Liver (tissue), 9 donors: ENCODE results near the gene HOXB5. TPM values are rescaled to one million over a fixed set of nuclear protein-coding genes. Genes with fewer than 3 reads are reported as not detected.
A peak's percentile ranks its signal among the peaks of the same experiment; 100 is the strongest.

Experiments used
- DNase-seq: peaks from one replicate; pipeline ENCODE4 v3.0.0-alpha.2; 2017; ENCODE audit warnings: low spot score
- H3K27ac ChIP-seq, 2 donors: one replicate each; pipeline ENCODE4 v1.7.0; 2013; ENCODE audit warnings: inconsistent platforms in 2 of 2, low read length in 2 of 2, control low read depth in 1 of 2, low read depth in 1 of 2, mild to moderate bottlenecking in 1 of 2
- H3K27me3 ChIP-seq, 4 donors: one replicate each; pipeline versions ENCODE4 v1.6.1 to v1.7.0; 2013; ENCODE audit warnings: low read length in 3 of 4, inconsistent platforms in 1 of 4, mild to moderate bottlenecking in 1 of 4, moderate library complexity in 1 of 4; ENCODE audit not compliant: control insufficient read depth in 4 of 4, insufficient read depth in 4 of 4
- H3K36me3 ChIP-seq, 4 donors: one replicate each; pipeline versions ENCODE4 v1.6.1 to v1.7.0; 2013; ENCODE audit warnings: low read length in 3 of 4, mild to moderate bottlenecking in 3 of 4, low read depth in 1 of 4, moderate library complexity in 1 of 4; ENCODE audit not compliant: control insufficient read depth in 4 of 4, insufficient read depth in 3 of 4
- H3K4me1 ChIP-seq, 4 donors: one replicate each; pipeline versions ENCODE4 v1.6.1 to v1.7.0; 2013; ENCODE audit warnings: low read length in 3 of 4, mild to moderate bottlenecking in 3 of 4, moderate library complexity in 1 of 4; ENCODE audit not compliant: control insufficient read depth in 4 of 4, insufficient read depth in 4 of 4
- H3K4me3 ChIP-seq, 3 donors: one replicate each; pipeline versions ENCODE4 v1.6.1 to v1.7.0; 2013; ENCODE audit warnings: low read length in 3 of 3, control low read depth in 1 of 3, low read depth in 1 of 3, mild to moderate bottlenecking in 1 of 3
- H3K9ac ChIP-seq, 2 donors: one replicate each; pipeline ENCODE4 v1.7.0; 2013; ENCODE audit warnings: low read length in 2 of 2, mild to moderate bottlenecking in 2 of 2, moderate library complexity in 2 of 2, control low read depth in 1 of 2, low read depth in 1 of 2
- H3K9me3 ChIP-seq, 4 donors: one replicate each; pipeline versions ENCODE4 v1.6.1 to v1.7.0; 2013; ENCODE audit warnings: low read length in 3 of 4; ENCODE audit not compliant: control insufficient read depth in 4 of 4
- EGR1 ChIP-seq, 2 donors: IDR thresholded peaks; 2 replicates each; pipeline ENCODE4 v1.6.1; 2016 to 2018; ENCODE audit warnings: antibody characterized with exemption in 2 of 2, low read depth in 2 of 2
- FOXA1 ChIP-seq: IDR thresholded peaks from 2 replicates; pipeline ENCODE4 v1.6.1; 2016; ENCODE audit warnings: antibody characterized with exemption
- FOXA2 ChIP-seq: IDR thresholded peaks from 2 replicates; pipeline ENCODE4 v1.6.1; 2016; ENCODE audit warnings: antibody characterized with exemption
- GABPA ChIP-seq, 2 donors: IDR thresholded peaks in 1 of 2; conservative IDR thresholded peaks in 1 of 2; 2 replicates each; pipeline ENCODE4 v1.6.1; 2016; ENCODE audit warnings: antibody characterized with exemption in 2 of 2, mild to moderate bottlenecking in 1 of 2, moderate library complexity in 1 of 2
- HNF4A ChIP-seq, 2 donors: conservative IDR thresholded peaks; 2 replicates each; pipeline ENCODE4 v1.6.1; 2016; ENCODE audit warnings: antibody characterized with exemption in 2 of 2, mild to moderate bottlenecking in 2 of 2
- HNF4G ChIP-seq: IDR thresholded peaks from 2 replicates; pipeline ENCODE4 v1.6.1; 2016; ENCODE audit warnings: antibody characterized with exemption
- JUND ChIP-seq, 2 donors: IDR thresholded peaks; 2 replicates each; pipeline ENCODE4 v1.6.1; 2016; ENCODE audit warnings: antibody characterized with exemption in 2 of 2
- NR2F2 ChIP-seq: IDR thresholded peaks from 2 replicates; pipeline ENCODE4 v1.6.1; 2016; ENCODE audit warnings: antibody characterized with exemption
- RAD21 ChIP-seq, 2 donors: IDR thresholded peaks; 2 replicates each; pipeline ENCODE4 v1.6.1; 2016; ENCODE audit warnings: antibody characterized with exemption in 2 of 2, mild to moderate bottlenecking in 2 of 2
- RXRA ChIP-seq, 2 donors: IDR thresholded peaks; 2 replicates each; pipeline ENCODE4 v1.6.1; 2017 to 2018; ENCODE audit warnings: antibody characterized with exemption in 2 of 2, mild to moderate bottlenecking in 1 of 2
- SP1 ChIP-seq: IDR thresholded peaks from 2 replicates; pipeline ENCODE4 v1.6.1; 2018; ENCODE audit warnings: antibody characterized with exemption, mild to moderate bottlenecking
- TAF1 ChIP-seq: conservative IDR thresholded peaks from 2 replicates; pipeline ENCODE4 v1.6.1; 2016; ENCODE audit warnings: antibody characterized with exemption, mild to moderate bottlenecking
- YY1 ChIP-seq: IDR thresholded peaks from 2 replicates; pipeline ENCODE4 v1.6.1; 2016; ENCODE audit warnings: antibody characterized with exemption, mild to moderate bottlenecking
- WGBS: extraction: QIAGEN DNeasy Blood & Tissue Kit; methylation state at CpG from one replicate; pipeline ENCODE4 v1.1.7; 2013; 5-methylcytosine and 5-hydroxymethylcytosine counted together
- polyA plus RNA-seq, 2 donors: library from polyadenylated mRNA; stranded (reverse) in 1 of 2; unstranded in 1 of 2; fragments of 200-250 nt in 1 of 2; fragments of >200 nt in 1 of 2; fragmentation: Nextera tagmentation in 1 of 2; extraction: Ambion mirVana in 1 of 2; gene quantifications; one replicate each; pipeline versions ENCODE4 v1.2.1 to v1.2.3, GENCODE V29; 2013 to 2015
- total RNA-seq, 2 donors: library from RNA; depleted of rRNA; stranded (reverse); fragments of >200 nt; gene quantifications; one replicate each; pipeline ENCODE4 v1.2.3, GENCODE V29; 2014
- TF ChIP-seq, protein P1 (sequence below): IDR thresholded peaks from 2 replicates; pipeline ENCODE4 v1.6.1; 2016; ENCODE audit warnings: antibody characterized with exemption
- TF ChIP-seq, protein P2 (sequence below): IDR thresholded peaks from 2 replicates; pipeline ENCODE4 v1.6.1; 2016; ENCODE audit warnings: antibody characterized with exemption, mild to moderate bottlenecking
- TF ChIP-seq, protein P3 (sequence below): fragments of 150-350 bp; IDR thresholded peaks from 2 replicates; pipeline ENCODE4 v1.5.1; 2017; ENCODE audit warnings: improper control_type of control experiment, low read depth, low read length; ENCODE audit not compliant: missing input control
- TF ChIP-seq, protein P4 (sequence below): IDR thresholded peaks from 2 replicates; pipeline ENCODE4 v1.6.1; 2016; ENCODE audit warnings: antibody characterized with exemption
- TF ChIP-seq, protein P5 (sequence below): IDR thresholded peaks from 2 replicates; pipeline ENCODE4 v1.6.1; 2016; ENCODE audit warnings: antibody characterized with exemption
- donor health status: healthy.
- donor health status: healthy.
- donor health status: healthy.
- donor health status: healthy.
- donor health status: healthy.

The HOXB5 gene
- total and polyA plus RNA-seq, 4 donors, result 0.08 to 0.38 (median 0.36) TPM; not detected in 1

DNA sequence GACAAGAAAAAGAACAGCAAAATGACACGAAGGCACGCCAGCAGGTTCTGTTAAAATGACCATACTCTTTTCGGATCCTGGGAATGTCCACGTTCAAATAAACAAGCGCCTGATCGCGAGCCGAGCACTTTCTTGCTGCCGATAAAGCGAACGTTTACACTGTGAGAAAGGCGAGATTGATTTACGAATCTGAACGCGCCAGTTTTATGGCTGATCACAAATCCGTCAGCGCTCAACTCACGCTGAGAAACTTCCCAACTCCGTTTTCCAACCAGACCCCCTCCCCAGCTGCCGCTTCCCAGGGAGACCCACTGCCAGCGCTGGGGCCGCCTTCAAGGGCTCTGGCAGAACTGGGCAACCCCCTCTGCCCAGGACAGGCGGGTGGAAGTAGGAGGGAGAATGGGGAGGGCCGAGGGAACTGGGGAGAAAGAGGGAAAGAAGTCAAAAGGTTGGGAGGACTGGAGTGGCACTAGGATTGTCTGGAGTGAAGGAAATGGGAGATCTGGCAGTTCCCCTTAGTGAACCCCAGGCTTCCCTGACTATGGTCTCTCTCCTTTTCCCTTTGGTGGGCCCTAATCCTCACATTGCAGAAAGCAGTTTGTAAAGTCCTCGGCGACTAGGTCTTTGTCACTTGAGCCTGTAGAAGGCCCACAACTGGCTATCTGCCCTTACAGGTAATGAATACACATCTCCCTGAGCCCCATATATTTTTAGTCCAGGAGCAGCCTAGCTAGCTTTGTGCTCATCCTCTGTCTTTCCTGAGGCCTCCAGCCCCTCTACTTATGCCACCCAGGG lies 22.4 kb downstream of the HOXB5 start:
- TF ChIP-seq FOXA1 (no peak), JUND (IDR thresholded peaks at IDR 0.05) (no peak), YY1 (no peak), EGR1 (IDR thresholded peaks at IDR 0.05; ENCODE audit: low read depth in 2 of 2) (no peak), HNF4G (no peak), RXRA (IDR thresholded peaks at IDR 0.05) (no peak), FOXA2 (no peak), RAD21 (IDR thresholded peaks at IDR 0.05) (no peak), SP1 (no peak), GABPA (IDR thresholded peaks at IDR 0.05 in 1 of 2, conservative IDR thresholded peaks at IDR 0.05 in 1 of 2) (no peak), TAF1 (no peak), NR2F2 (no peak), HNF4A (conservative IDR thresholded peaks at IDR 0.05) (no peak)
- TF ChIP-seq, protein P1, sequence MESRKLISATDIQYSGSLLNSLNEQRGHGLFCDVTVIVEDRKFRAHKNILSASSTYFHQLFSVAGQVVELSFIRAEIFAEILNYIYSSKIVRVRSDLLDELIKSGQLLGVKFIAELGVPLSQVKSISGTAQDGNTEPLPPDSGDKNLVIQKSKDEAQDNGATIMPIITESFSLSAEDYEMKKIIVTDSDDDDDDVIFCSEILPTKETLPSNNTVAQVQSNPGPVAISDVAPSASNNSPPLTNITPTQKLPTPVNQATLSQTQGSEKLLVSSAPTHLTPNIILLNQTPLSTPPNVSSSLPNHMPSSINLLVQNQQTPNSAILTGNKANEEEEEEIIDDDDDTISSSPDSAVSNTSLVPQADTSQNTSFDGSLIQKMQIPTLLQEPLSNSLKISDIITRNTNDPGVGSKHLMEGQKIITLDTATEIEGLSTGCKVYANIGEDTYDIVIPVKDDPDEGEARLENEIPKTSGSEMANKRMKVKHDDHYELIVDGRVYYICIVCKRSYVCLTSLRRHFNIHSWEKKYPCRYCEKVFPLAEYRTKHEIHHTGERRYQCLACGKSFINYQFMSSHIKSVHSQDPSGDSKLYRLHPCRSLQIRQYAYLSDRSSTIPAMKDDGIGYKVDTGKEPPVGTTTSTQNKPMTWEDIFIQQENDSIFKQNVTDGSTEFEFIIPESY, result no peak
- TF ChIP-seq, protein P2, sequence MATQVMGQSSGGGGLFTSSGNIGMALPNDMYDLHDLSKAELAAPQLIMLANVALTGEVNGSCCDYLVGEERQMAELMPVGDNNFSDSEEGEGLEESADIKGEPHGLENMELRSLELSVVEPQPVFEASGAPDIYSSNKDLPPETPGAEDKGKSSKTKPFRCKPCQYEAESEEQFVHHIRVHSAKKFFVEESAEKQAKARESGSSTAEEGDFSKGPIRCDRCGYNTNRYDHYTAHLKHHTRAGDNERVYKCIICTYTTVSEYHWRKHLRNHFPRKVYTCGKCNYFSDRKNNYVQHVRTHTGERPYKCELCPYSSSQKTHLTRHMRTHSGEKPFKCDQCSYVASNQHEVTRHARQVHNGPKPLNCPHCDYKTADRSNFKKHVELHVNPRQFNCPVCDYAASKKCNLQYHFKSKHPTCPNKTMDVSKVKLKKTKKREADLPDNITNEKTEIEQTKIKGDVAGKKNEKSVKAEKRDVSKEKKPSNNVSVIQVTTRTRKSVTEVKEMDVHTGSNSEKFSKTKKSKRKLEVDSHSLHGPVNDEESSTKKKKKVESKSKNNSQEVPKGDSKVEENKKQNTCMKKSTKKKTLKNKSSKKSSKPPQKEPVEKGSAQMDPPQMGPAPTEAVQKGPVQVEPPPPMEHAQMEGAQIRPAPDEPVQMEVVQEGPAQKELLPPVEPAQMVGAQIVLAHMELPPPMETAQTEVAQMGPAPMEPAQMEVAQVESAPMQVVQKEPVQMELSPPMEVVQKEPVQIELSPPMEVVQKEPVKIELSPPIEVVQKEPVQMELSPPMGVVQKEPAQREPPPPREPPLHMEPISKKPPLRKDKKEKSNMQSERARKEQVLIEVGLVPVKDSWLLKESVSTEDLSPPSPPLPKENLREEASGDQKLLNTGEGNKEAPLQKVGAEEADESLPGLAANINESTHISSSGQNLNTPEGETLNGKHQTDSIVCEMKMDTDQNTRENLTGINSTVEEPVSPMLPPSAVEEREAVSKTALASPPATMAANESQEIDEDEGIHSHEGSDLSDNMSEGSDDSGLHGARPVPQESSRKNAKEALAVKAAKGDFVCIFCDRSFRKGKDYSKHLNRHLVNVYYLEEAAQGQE, result no peak
- TF ChIP-seq, protein P3, sequence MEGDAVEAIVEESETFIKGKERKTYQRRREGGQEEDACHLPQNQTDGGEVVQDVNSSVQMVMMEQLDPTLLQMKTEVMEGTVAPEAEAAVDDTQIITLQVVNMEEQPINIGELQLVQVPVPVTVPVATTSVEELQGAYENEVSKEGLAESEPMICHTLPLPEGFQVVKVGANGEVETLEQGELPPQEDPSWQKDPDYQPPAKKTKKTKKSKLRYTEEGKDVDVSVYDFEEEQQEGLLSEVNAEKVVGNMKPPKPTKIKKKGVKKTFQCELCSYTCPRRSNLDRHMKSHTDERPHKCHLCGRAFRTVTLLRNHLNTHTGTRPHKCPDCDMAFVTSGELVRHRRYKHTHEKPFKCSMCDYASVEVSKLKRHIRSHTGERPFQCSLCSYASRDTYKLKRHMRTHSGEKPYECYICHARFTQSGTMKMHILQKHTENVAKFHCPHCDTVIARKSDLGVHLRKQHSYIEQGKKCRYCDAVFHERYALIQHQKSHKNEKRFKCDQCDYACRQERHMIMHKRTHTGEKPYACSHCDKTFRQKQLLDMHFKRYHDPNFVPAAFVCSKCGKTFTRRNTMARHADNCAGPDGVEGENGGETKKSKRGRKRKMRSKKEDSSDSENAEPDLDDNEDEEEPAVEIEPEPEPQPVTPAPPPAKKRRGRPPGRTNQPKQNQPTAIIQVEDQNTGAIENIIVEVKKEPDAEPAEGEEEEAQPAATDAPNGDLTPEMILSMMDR, result no peak
- TF ChIP-seq, protein P4, sequence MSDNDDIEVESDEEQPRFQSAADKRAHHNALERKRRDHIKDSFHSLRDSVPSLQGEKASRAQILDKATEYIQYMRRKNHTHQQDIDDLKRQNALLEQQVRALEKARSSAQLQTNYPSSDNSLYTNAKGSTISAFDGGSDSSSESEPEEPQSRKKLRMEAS, result no peak
- TF ChIP-seq, protein P5, sequence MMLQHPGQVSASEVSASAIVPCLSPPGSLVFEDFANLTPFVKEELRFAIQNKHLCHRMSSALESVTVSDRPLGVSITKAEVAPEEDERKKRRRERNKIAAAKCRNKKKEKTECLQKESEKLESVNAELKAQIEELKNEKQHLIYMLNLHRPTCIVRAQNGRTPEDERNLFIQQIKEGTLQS, result no peak
- peaks cover 0 to 3% (median 0%) of the 10 kb centered on the region in 4 donors for H3K4me1 ChIP-seq
- peaks cover 0 to 32% (median 11%) of the 10 kb centered on the region in 4 donors for H3K27me3 ChIP-seq
- peak overlapping the region; percentile 15 to 54 for H3K27ac ChIP-seq
- 23% methylated on average over 26 of the region's 26 CpGs for WGBS
- H3K4me3 ChIP-seq, result no peak overlapping the region
- H3K36me3 ChIP-seq, result no peaks in the 10 kb centered on the region
- H3K9me3 ChIP-seq, result no peaks in the 10 kb centered on the region
- no peak for DNase-seq
- no peak overlapping the region for H3K9ac ChIP-seq
